HG03066 (cell line): ENCODE measurements around the gene TNFRSF1A.

Source experiments
- ATAC-seq: cut with Tn5 transposase; IDR thresholded peaks from one replicate; pipeline ENCODE4 v1.9.1; 2021; ENCODE audit warnings: low read depth; ENCODE audit not compliant: unreplicated experiment

TNFRSF1A gene

GRCh38 chr12:6374786-6375160, 32.9 kb upstream of the TNFRSF1A start:
- no peak for ATAC-seq

GRCh38 chr12:6374028-6374785, 32.3 kb upstream of the TNFRSF1A start:
- ATAC-seq: no peak

DNA sequence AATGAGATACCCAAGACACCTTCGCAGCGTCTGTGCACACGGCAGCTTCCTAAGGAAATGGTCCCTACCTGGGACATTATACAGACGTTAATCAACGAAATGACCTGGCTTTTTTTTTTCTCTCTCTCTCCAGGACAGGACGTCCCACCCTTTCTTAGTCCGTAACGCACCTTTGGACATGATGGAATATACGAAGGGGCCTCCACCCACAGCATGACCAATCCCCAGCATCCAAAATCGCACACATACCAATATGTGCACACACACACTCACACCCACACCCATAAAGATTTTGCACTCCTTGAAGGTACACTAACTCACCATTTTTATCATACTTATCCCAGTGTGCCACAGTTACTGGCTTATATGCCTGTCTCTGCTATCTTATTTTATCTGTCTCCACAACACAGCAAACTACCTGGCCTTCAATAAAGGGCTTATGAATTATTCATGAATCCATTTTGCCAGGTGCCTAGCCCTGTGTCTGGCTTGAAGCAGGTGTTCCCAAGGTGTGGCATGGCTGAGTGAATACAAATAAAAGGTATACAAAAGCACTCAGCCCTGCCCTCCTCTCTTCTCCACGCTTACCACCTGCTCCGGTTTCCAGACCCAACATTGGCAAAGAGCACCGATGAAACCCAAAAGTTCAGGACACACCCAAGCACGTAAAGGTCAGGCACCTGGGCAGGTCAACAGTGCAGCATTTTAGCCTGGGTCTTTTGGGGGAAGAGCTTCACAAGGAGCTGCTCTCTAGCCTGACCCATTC, 31.3 kb upstream of the TNFRSF1A start:
- no peak for ATAC-seq

- no peak for ATAC-seq
Observed at GRCh38 chr12:6372403-6373003, 30.6 kb upstream of the TNFRSF1A start.

DNA sequence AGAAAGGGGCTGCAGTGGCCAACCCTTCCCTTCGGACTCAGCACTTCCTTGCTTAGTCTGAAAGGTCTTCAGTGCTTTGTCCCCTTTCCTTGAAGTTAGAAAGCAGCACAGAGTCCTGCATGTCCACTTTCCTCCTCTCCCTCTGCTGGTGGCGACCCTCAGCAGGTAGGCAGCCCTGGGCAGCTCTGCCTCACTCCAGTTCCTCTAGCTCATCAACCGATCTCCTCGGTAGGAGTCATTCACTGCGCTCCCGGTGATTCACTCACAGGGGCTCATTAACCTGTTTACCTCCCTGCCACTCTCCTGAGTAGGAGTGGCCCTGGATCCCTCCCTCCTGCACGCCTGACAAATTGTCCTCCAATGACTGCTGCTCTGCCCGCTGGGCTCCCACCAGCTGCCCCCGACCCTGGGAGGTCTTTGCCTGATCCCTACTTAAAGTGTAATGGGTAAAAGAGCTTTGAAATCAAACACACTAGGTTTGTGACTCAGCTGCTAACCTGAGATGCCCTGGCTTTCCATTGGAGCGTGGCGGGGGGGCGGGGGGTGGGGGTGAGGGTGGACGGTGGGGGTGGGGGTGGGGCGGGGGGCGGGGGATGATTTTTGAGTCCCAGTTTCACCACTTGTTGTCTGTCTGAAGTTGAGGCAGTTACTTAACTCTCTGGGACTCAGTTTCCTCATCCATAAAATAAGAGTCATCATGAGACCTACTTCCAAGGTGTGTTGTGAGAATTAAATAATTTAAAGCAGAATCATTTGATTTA, 29.3 kb upstream of the TNFRSF1A start:
- ATAC-seq: no peak

GRCh38 chr12:6370576-6370935, 28.7 kb upstream of the TNFRSF1A start:
- no peak for ATAC-seq

- ATAC-seq: no peak
Observed at GRCh38 chr12:6369916-6370575, 28.2 kb upstream of the TNFRSF1A start.

- no peak for ATAC-seq
Observed at GRCh38 chr12:6368906-6369525, 27.1 kb upstream of the TNFRSF1A start.

DNA sequence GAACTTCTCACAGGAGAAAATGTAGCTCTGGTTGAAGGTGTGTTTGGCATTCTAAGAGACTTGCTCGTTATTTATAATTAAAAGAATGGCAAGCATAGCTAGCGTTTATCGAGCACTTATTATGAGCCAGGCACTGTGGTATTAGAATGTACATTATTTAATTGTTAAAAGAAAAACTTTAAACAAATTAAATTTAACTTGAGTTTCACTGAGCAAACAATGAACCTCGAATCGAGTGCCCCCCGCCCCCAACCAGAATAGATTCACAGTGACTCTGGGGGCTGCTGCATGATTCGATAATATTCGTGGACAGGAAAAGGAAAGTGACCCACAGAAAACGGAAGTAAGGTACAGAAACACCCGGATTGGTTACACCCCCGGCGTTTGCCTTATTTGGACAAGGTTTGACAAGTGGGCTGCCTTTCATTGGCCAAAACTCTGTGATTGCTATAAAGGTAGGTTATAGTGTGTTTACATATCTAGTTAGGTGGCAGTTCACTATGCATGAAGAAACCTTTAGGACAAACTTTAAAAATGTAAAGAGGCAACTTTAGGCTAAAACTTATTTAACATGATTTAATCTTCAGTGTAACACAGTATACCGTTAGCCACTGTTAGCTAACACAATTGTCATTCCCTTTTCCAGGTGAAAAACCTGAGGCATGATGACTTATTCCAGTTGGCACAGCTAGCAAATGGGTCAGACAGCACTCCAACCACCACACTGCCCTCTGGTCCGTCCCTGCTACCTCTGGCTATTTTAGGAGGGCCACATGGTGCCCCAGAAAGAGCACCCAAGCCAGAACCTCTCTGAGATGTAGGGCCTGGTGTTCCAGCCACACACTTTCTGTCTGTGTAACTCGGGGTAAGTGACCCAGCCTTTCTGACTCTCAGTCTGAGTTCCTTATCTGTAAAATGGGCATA, 26.4 kb upstream of the TNFRSF1A start:
- ATAC-seq: no peak

DNA sequence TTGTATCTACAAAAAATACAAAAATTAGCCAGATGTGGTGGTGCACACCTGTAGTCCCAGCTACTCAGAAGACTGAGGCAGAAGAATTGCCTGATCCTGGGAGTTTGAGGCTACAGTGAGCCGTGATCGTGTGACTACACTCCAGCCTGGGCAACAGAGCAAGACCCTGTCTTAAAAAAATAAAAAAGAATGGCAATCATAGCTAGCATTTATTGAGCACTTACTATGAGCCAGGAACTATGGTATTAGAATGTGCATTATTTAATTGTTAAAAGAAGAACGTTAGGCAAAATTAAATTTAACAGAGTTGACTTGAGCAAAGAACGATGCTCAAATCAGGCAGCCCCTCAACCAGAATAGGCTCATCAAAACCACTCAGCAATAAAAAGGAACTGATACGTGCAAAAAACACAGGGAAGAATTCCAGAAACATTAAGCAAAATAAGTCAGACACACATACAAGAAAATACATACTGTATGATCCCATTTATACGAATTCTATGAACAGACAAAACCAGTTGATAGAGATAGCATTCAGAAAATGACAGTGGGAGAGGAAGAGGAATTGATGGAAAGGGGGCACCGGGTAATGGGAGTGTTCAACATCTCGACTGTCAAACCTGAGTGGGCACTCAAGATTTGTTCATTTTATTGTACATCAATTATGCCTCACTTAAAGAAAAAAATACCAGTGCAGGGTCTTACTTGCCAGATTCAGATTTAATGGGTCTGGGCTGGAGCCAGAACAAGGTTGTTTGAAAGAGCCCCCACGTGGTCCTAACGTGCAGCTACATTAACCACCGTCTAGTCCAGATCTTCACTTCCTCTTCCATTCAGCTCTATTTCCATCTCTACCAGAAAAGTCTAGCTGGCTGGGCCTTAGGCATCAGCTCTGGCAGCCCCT, 25.4 kb upstream of the TNFRSF1A start:
- ATAC-seq: peak; percentile 65

DNA sequence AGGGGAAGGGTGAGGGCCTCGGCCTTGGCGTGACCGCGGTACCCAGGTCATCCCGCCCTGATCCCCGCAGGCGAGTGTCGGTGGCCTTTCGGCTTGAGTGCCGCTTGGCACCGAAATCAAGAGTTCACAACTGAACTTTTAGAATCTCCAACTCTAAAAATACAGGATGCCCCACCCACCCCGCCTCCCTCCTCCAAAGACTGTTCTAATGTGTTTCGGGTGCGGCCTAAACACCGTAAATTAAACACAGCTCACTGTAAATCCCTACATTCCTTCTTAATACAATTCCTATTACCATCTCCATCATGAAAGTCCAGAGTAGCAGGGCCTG, 22.1 kb upstream of the TNFRSF1A start:
- no peak for ATAC-seq

- ATAC-seq: no peak
Observed at GRCh38 chr12:6363330-6364043, 21.6 kb upstream of the TNFRSF1A start.

DNA sequence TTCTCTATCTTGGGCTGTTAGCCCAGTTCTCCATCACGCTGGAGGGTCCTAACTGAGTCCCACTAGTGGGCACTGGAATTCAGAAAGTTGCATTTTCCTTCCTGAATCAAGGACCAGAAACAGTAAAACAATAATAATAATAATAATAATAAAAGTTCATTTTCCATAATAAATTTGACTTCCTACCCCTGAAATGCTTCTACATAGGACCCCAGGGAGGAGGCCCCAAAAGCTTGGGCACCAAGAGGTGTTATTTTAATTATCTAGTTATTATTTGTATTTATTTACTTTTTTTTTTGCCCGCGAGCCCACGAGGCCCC, 21.1 kb upstream of the TNFRSF1A start:
- no peak for ATAC-seq

DNA sequence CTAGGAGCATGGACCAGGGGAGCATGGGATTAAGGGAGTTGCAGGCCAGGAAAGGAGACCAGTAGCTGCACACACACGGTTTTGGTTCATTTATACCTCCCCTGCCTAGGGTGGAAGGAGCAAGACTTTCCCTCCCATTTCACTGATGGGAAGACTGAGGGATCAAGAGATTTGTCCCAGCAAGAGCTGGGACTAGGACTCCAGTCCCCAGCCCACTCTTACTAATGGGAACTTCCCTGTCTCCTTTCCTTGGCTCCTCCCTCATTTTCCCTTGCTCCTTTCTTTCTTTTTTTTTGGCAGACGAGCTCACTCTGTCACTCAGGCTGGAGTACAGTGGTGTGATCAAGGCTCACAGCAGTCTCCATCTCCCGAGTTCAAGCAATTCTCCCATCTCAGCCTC, 20.5 kb upstream of the TNFRSF1A start:
- no peak for ATAC-seq

- ATAC-seq: no peak
Observed at GRCh38 chr12:6361834-6362233, 20.0 kb upstream of the TNFRSF1A start.

- no peak for ATAC-seq
Observed at GRCh38 chr12:6360578-6361490, 19.0 kb upstream of the TNFRSF1A start.

- no peak for ATAC-seq
Observed at GRCh38 chr12:6360080-6360571, 18.2 kb upstream of the TNFRSF1A start.
